HG03565 (cell line): Measurements from ENCODE around the gene CARD11.

Experiments
- ATAC-seq: cut with Tn5 transposase; IDR thresholded peaks from one replicate; pipeline ENCODE4 v1.9.1; 2021; ENCODE audit warnings: mild to moderate bottlenecking, moderate library complexity; ENCODE audit not compliant: unreplicated experiment

CARD11 gene

DNA sequence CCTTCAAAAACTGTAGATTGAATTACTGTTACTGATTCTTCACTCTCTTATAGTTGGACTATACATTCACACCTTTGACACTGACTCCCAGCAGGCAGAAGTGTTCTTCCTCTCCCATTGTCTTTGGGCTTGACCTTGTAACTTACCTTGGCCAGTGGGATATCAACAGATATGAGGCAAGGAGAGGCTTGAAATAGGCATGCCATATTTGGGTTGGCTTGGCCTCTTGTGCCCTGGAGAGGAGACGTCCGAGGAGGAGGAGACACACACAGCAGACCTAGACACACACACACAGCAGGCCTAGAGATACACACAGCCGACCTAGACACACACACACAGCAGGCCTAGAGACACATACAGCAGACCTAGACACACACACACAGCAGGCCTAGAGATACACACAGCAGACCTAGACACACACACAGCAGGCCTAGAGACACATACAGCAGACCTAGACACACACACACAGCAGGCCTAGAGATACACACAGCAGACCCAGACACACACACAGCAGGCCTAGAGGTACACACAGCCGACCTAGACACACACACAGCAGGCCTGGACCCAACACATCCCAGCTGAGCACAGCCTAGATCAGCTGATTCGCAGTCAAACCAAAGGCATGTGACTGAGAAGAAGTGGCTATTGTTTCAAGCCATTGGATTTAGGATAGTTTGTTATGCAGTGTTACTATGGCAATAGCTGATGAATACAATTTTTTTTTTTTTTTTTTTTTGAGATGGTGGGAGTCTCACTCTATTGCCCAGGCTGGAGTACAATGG lies 187.1 kb downstream of the CARD11 start:
- no peak for ATAC-seq
